HG03460 (cell line): ENCODE measurements around the gene TBX1.

Experiments
- ATAC-seq: cut with Tn5 transposase; IDR thresholded peaks from one replicate; pipeline ENCODE4 v1.9.1; 2021; ENCODE audit not compliant: unreplicated experiment

The TBX1 gene

GRCh38 chr22:19751497-19752245 lies 8.9 kb upstream of the TBX1 start:
- no peak for ATAC-seq

- no peak for ATAC-seq
These were observed 7.3 kb upstream of the TBX1 start for GRCh38 chr22:19753090-19753842.

GRCh38 chr22:19753996-19754700 lies 6.4 kb upstream of the TBX1 start:
- ATAC-seq = no peak

- no peak for ATAC-seq
These were observed 5.9 kb upstream of the TBX1 start for GRCh38 chr22:19754701-19755144.

- no peak for ATAC-seq
These were observed 5.3 kb upstream of the TBX1 start for GRCh38 chr22:19755145-19755710.

GRCh38 chr22:19755722-19756287 lies 4.8 kb upstream of the TBX1 start:
- ATAC-seq = no peak

GRCh38 chr22:19756288-19757128 lies 4.1 kb upstream of the TBX1 start:
- ATAC-seq = no peak

GRCh38 chr22:19757140-19757984 lies 3.2 kb upstream of the TBX1 start:
- ATAC-seq = no peak

- ATAC-seq = no peak
These were observed 2.3 kb upstream of the TBX1 start for GRCh38 chr22:19757985-19758895.

GRCh38 chr22:19758896-19759426 lies 1.6 kb upstream of the TBX1 start:
- ATAC-seq = no peak

- no peak for ATAC-seq
These were observed 1.0 kb upstream of the TBX1 start for GRCh38 chr22:19759427-19760057.

- ATAC-seq = no peak
These were observed 560 bp downstream of the TBX1 start for GRCh38 chr22:19760951-19761724.

- no peak for ATAC-seq
These were observed 1.4 kb downstream of the TBX1 start for GRCh38 chr22:19761725-19762567.

GRCh38 chr22:19762568-19763457 lies 2.2 kb downstream of the TBX1 start:
- ATAC-seq = no peak
